Caco-2 (cell line): ENCODE results near the gene TYW5. TPM values are rescaled to one million over a fixed set of nuclear protein-coding genes. Genes with fewer than 3 reads are reported as not detected.

Source experiments
- BruUV-seq: library from RNA; stranded (reverse); fragments of 400-500 nt; replicated peaks from 2 replicates; lab custom pipeline; 2021; lab: Mats Ljungman, UMichigan
- CTCF ChIA-PET: fragments of 300-600 bp; sonication (Branson Sonifier 250); formaldehyde crosslinking; loops from one replicate; lab custom pipeline; 2022; ENCODE audit warnings: antibody characterized with exemption; lab: Charles Lee
- POLR2A ChIA-PET: fragments of 300-600 bp; sonication (Branson Sonifier 250); formaldehyde crosslinking; loops from one replicate; lab custom pipeline; 2022; ENCODE audit warnings: antibody characterized with exemption; lab: Charles Lee
- DNase-seq, 2 experiments: peaks; one replicate each; pipeline versions ENCODE4 v3.0.0 to v3.0.0-alpha.2; 2020 to 2022
- H3K27me3 ChIP-seq: replicated peaks from 2 replicates; pipeline ENCODE4 v1.6.0; 2011; ENCODE audit warnings: low read length; ENCODE audit not compliant: control insufficient read depth, insufficient read depth
- H3K36me3 ChIP-seq: 2 replicates; pipeline ENCODE4 v1.5.1; 2011; ENCODE audit warnings: low read length; ENCODE audit not compliant: control insufficient read depth, insufficient read depth
- H3K4me1 ChIP-seq: fragments of 250-450 bp; sonication (Bioruptor Pico); 2 replicates; pipeline ENCODE4 v1.5.1; 2020; ENCODE audit warnings: mild to moderate bottlenecking
- H3K4me3 ChIP-seq: 2 replicates; pipeline ENCODE4 v1.5.1; 2011; ENCODE audit warnings: low read depth, mild to moderate bottlenecking, control low read depth, low read length
- H3K9me3 ChIP-seq: fragments of 250-450 bp; sonication (Bioruptor Pico); 2 replicates; pipeline ENCODE4 v1.5.1; 2020; ENCODE audit warnings: mild to moderate bottlenecking, moderate library complexity
- H3K27ac Mint-ChIP-seq: one replicate; pipeline ENCODE4 v1.8.0; 2022; ENCODE audit warnings: mixed read lengths; ENCODE audit not compliant: unreplicated experiment
- H3K27me3 Mint-ChIP-seq: one replicate; pipeline ENCODE4 v1.8.0; 2022; ENCODE audit warnings: mixed read lengths; ENCODE audit not compliant: insufficient read depth, unreplicated experiment
- H3K36me3 Mint-ChIP-seq: one replicate; pipeline ENCODE4 v1.8.0; 2022; ENCODE audit warnings: mild to moderate bottlenecking, mixed read lengths; ENCODE audit not compliant: insufficient read depth, unreplicated experiment
- H3K4me1 Mint-ChIP-seq: one replicate; pipeline ENCODE4 v1.8.0; 2022; ENCODE audit warnings: low read depth, mixed read lengths; ENCODE audit not compliant: unreplicated experiment
- H3K4me3 Mint-ChIP-seq: one replicate; pipeline ENCODE4 v1.8.0; 2022; ENCODE audit warnings: mild to moderate bottlenecking, moderate library complexity, mixed read lengths; ENCODE audit not compliant: unreplicated experiment
- H3K9me3 Mint-ChIP-seq: one replicate; pipeline ENCODE4 v1.8.0; 2022; ENCODE audit warnings: mixed read lengths; ENCODE audit not compliant: unreplicated experiment
- CTCF ChIP-seq, 2 experiments: fragments of 200-600 bp in 1 of 2; IDR thresholded peaks; 1 replicate in 1 of 2; 2 replicates in 1 of 2; pipeline versions ENCODE4 v1.5.1 to v1.8.0; 2011 to 2022; ENCODE audit warnings: antibody characterized with exemption in 1 of 2, control low read depth in 1 of 2, inconsistent platforms in 1 of 2, low read depth in 1 of 2, low read length in 1 of 2, mild to moderate bottlenecking in 1 of 2, moderate library complexity in 1 of 2; ENCODE audit not compliant: insufficient read depth in 1 of 2, severe bottlenecking in 1 of 2, unreplicated experiment in 1 of 2
- intact Hi-C: fragments of 100-400 bp; cut with micrococcal nuclease; formaldehyde crosslinking; loops from one replicate; pipeline ENCODE4 v1.10.0; 2022; ENCODE audit not compliant: unreplicated experiment
- total RNA-seq: library from RNA; stranded (reverse); gene quantifications from 2 replicates; pipeline ENCODE4 v1.2.3, GENCODE V29; 2022

TYW5 gene
- total RNA-seq, 1 experiment from 2014 or later, result 13.9 TPM

- Histone ChIP-seq H3K27me3 (no peaks in the 10 kb centered on the region), H3K4me3 (no peak overlapping the region), H3K9me3 (no peaks in the 10 kb centered on the region), H3K4me1 (peaks cover 20% of the 10 kb centered on the region), H3K36me3 (no peaks in the 10 kb centered on the region)
- CTCF ChIA-PET, result interaction anchor here (0.6 to 1.4 kb wide), 4 partner anchors 131 to 503 kb away, joined by 3 to 5 read pairs (median 3); no protein-coding TSS in a partner anchor
- intact Hi-C loops, result loop anchor here (1.0 to 5.0 kb wide), 6 partner anchors 241 to 501 kb away; no protein-coding TSS in a partner anchor
- Mint-ChIP-seq H3K27me3 (no peaks in the 10 kb centered on the region), H3K4me3 (peak overlapping the region; percentile 9), H3K4me1 (peaks cover 20% of the 10 kb centered on the region), H3K36me3 (peaks cover 11% of the 10 kb centered on the region), H3K27ac (no peak overlapping the region), H3K9me3 (peaks cover 9% of the 10 kb centered on the region)
- peak; percentile 74 to 87 for TF ChIP-seq CTCF (IDR thresholded peaks at IDR 0.05; ENCODE audit: insufficient read depth in 1 of 2, low read depth in 1 of 2, low read length in 1 of 2, severe bottlenecking in 1 of 2, unreplicated experiment in 1 of 2)
- peak; percentile 76 to 83 for DNase-seq
- no TSS peak for BruUV-seq
- POLR2A ChIA-PET, result no interaction called here
Measured at GRCh38 chr2:199979832-199980628, 24.7 kb upstream of the TYW5 start.

GRCh38 chr2:199979398-199979797 is 24.1 kb upstream of the TYW5 start:
- POLR2A ChIA-PET, result no interaction called here
- no peak overlapping the region for H3K4me3 ChIP-seq
- intact Hi-C loops, result loop anchor here (2.0 kb wide), 2 partner anchors 241 to 329 kb away; no protein-coding TSS in a partner anchor
- H3K9me3 ChIP-seq, result no peaks in the 10 kb centered on the region
- TF ChIP-seq CTCF (IDR thresholded peaks at IDR 0.05; ENCODE audit: insufficient read depth in 1 of 2, low read depth in 1 of 2, low read length in 1 of 2, severe bottlenecking in 1 of 2, unreplicated experiment in 1 of 2), result no peak
- no TSS peak for BruUV-seq
- Mint-ChIP-seq H3K36me3 (peaks cover 11% of the 10 kb centered on the region), H3K4me3 (no peak overlapping the region), H3K4me1 (peaks cover 20% of the 10 kb centered on the region), H3K27ac (no peak overlapping the region), H3K27me3 (no peaks in the 10 kb centered on the region), H3K9me3 (peaks cover 9% of the 10 kb centered on the region)
- CTCF ChIA-PET, result interaction anchor here (0.9 to 1.4 kb wide), 4 partner anchors 326 to 504 kb away, joined by 3 to 5 read pairs (median 3); no protein-coding TSS in a partner anchor
- H3K4me1 ChIP-seq, result peaks cover 20% of the 10 kb centered on the region
- no peaks in the 10 kb centered on the region for H3K36me3 ChIP-seq
- no peak for DNase-seq
- H3K27me3 ChIP-seq, result no peaks in the 10 kb centered on the region

- no peak for TF ChIP-seq CTCF (IDR thresholded peaks at IDR 0.05; ENCODE audit: insufficient read depth in 1 of 2, low read depth in 1 of 2, low read length in 1 of 2, severe bottlenecking in 1 of 2, unreplicated experiment in 1 of 2)
- H3K27me3 Mint-ChIP-seq, result no peaks in the 10 kb centered on the region
- no peaks in the 10 kb centered on the region for H3K27me3 ChIP-seq
- H3K4me3 ChIP-seq, result no peak overlapping the region
- no peaks in the 10 kb centered on the region for H3K9me3 ChIP-seq
- peaks cover 11% of the 10 kb centered on the region for H3K36me3 Mint-ChIP-seq
- POLR2A ChIA-PET, result no interaction called here
- H3K27ac Mint-ChIP-seq, result peak overlapping the region; percentile 10
- peak; percentile 47 to 48 for DNase-seq
- BruUV-seq, result no TSS peak
- H3K36me3 ChIP-seq, result no peaks in the 10 kb centered on the region
- intact Hi-C loops, result loop anchor here (1.0 to 2.0 kb wide), 3 partner anchors 243 to 725 kb away; no protein-coding TSS in a partner anchor
- CTCF ChIA-PET, result interaction anchor here (0.6 kb wide), 1 partner anchor 448 kb away, joined by 6 read pairs; no protein-coding TSS in a partner anchor
- H3K4me3 Mint-ChIP-seq, result peak overlapping the region; percentile 25
- peaks cover 20% of the 10 kb centered on the region for H3K4me1 Mint-ChIP-seq
- peaks cover 20% of the 10 kb centered on the region for H3K4me1 ChIP-seq
- peaks cover 9% of the 10 kb centered on the region for H3K9me3 Mint-ChIP-seq
Measured at GRCh38 chr2:199977984-199978415, 22.7 kb upstream of the TYW5 start.
